Sigmoid colon (tissue), 7 donors: ENCODE results near the gene ATP5F1E. TPM values are rescaled to one million over a fixed set of nuclear protein-coding genes. Genes with fewer than 3 reads are reported as not detected.

Source experiments
- DNase-seq: peaks from one replicate; pipeline ENCODE4 v3.0.0-alpha.2; 2019
- H3K27ac ChIP-seq, 4 donors: fragments of 200-600 bp; sonication (generic); one replicate each; pipeline ENCODE4 v1.5.1; 2016 to 2019; ENCODE audit warnings: mild to moderate bottlenecking in 1 of 4
- H3K27me3 ChIP-seq, 3 donors: fragments of 200-600 bp; sonication (generic); one replicate each; pipeline ENCODE4 v1.5.1; 2019; ENCODE audit warnings: mild to moderate bottlenecking in 1 of 3
- H3K36me3 ChIP-seq, 4 donors: fragments of 200-600 bp; sonication (generic); one replicate each; pipeline ENCODE4 v1.5.1; 2016 to 2019
- H3K4me1 ChIP-seq, 4 donors: fragments of 200-600 bp; sonication (generic); one replicate each; pipeline ENCODE4 v1.5.1; 2017 to 2019
- H3K4me3 ChIP-seq, 4 donors: fragments of 200-600 bp; sonication (generic); one replicate each; pipeline ENCODE4 v1.5.1; 2017 to 2019; ENCODE audit warnings: mild to moderate bottlenecking in 2 of 4, moderate library complexity in 1 of 4
- H3K9me3 ChIP-seq, 4 donors: fragments of 200-600 bp in 3 of 4; sonication (generic) in 3 of 4; one replicate each; pipeline versions ENCODE4 v1.5.1 to v1.6.1; 2013 to 2019
- CTCF ChIP-seq, 4 experiments: fragments of 450-650 bp in 3 of 4; fragments of 200-600 bp in 1 of 4; IDR thresholded peaks; one replicate each; pipeline ENCODE4 v1.5.1; 2016 to 2019; ENCODE audit warnings: antibody characterized with exemption in 4 of 4, mild to moderate bottlenecking in 3 of 4, moderate library complexity in 2 of 4
- EP300 ChIP-seq, 4 donors: sonication (generic); formaldehyde crosslinking; IDR thresholded peaks; one replicate each; pipeline ENCODE4 v1.6.1; 2017; ENCODE audit warnings: antibody characterized with exemption in 4 of 4
- POLR2A ChIP-seq, 2 donors: fragments of 450-650 bp; IDR thresholded peaks; one replicate each; pipeline ENCODE4 v1.6.1; 2016; ENCODE audit warnings: antibody characterized with exemption in 2 of 2, mild to moderate bottlenecking in 2 of 2, moderate library complexity in 2 of 2
- POLR2AphosphoS5 ChIP-seq, 4 donors: sonication (generic); formaldehyde crosslinking; IDR thresholded peaks; one replicate each; pipeline ENCODE4 v1.6.1; 2017; ENCODE audit warnings: antibody characterized with exemption in 4 of 4
- WGBS, 2 donors: extraction: QIAGEN DNeasy Blood & Tissue Kit; methylation state at CpG; one replicate each; pipeline ENCODE4 v1.1.7; 2013; 5-methylcytosine and 5-hydroxymethylcytosine counted together
- intact Hi-C: fragments of 100-400 bp; cut with DNase I; formaldehyde crosslinking; loops from one replicate; pipeline ENCODE4 v1.15.1; 2023
- polyA plus RNA-seq, 3 donors: library from polyadenylated mRNA; stranded (reverse); fragments of 200-250 nt; gene quantifications; one replicate each; pipeline ENCODE4 v1.2.3, GENCODE V29; 2013
- total RNA-seq, 4 donors: library from RNA; depleted of rRNA; stranded (reverse); fragments of >200 nt; gene quantifications; one replicate each; pipeline ENCODE4 v1.1.0, GENCODE V29; 2016
- donor health status: healthy with polysubstance abuse.
- donor health status: Bipolar disorder and iron deficiency.
- donor health status: healthy.

ATP5F1E gene
- total and polyA plus RNA-seq, 7 donors = 28.5 to 110 (median 57.4) TPM

- H3K9me3 ChIP-seq = no peaks in the 10 kb centered on the region
- no peaks in the 10 kb centered on the region for H3K4me1 ChIP-seq
- no peaks in the 10 kb centered on the region for H3K36me3 ChIP-seq
- DNase-seq = no peak
- WGBS, 2 donors = 73 to 78% methylated on average over 4 of the region's 4 CpGs
- H3K27ac ChIP-seq = no peak overlapping the region
- H3K4me3 ChIP-seq = no peak overlapping the region
- no peak for TF ChIP-seq CTCF (IDR thresholded peaks at IDR 0.05)
- no peak for TF ChIP-seq POLR2AphosphoS5 (IDR thresholded peaks at IDR 0.05)
- no peak for TF ChIP-seq EP300 (IDR thresholded peaks at IDR 0.05)
- TF ChIP-seq POLR2A (IDR thresholded peaks at IDR 0.05) = no peak
- peaks cover 0 to 10% (median 0%) of the 10 kb centered on the region in 3 donors for H3K27me3 ChIP-seq
- intact Hi-C loops = no loop called here
These were observed 43.9 kb upstream of the ATP5F1E start for GRCh38 chr20:59075934-59076508.

GRCh38 chr20:59074456-59074855, 42.3 kb upstream of the ATP5F1E start:
- H3K4me1 ChIP-seq = no peaks in the 10 kb centered on the region
- DNase-seq = no peak
- peaks cover 0 to 10% (median 0%) of the 10 kb centered on the region in 3 donors for H3K27me3 ChIP-seq
- 35 to 73% methylated on average over 3 of the region's 3 CpGs for WGBS, 2 donors
- intact Hi-C loops = no loop called here
- TF ChIP-seq EP300 (IDR thresholded peaks at IDR 0.05) (no peak), POLR2AphosphoS5 (IDR thresholded peaks at IDR 0.05) (no peak), POLR2A (IDR thresholded peaks at IDR 0.05) (no peak), CTCF (IDR thresholded peaks at IDR 0.05) (no peak)
- no peak overlapping the region for H3K4me3 ChIP-seq
- H3K27ac ChIP-seq = no peak overlapping the region
- H3K9me3 ChIP-seq = no peaks in the 10 kb centered on the region
- H3K36me3 ChIP-seq = no peaks in the 10 kb centered on the region

DNA sequence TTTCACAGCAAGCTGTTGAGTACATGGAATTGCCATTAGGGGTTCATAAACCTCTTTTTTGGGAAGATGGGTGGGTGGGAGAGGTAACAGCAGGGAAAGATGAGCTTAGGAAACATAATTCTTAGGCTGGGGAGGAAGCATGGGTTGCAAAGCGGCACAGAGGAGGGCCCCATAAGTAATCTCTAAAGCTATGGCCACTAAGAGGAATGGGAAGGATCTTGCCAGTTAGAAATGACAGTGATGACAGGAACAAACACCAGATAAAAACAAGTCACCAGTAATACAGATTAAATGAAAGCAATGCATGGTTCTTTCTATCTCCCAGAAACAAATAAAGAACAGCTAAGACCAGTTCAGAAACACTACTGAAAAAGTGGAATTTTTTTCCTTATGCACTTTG, 41.4 kb upstream of the ATP5F1E start:
- no peak overlapping the region for H3K4me3 ChIP-seq
- H3K9me3 ChIP-seq = no peaks in the 10 kb centered on the region
- no peaks in the 10 kb centered on the region for H3K36me3 ChIP-seq
- H3K4me1 ChIP-seq = no peaks in the 10 kb centered on the region
- no peak for DNase-seq
- no peak for TF ChIP-seq CTCF (IDR thresholded peaks at IDR 0.05)
- TF ChIP-seq POLR2A (IDR thresholded peaks at IDR 0.05) = no peak
- no peak for TF ChIP-seq EP300 (IDR thresholded peaks at IDR 0.05)
- no peak for TF ChIP-seq POLR2AphosphoS5 (IDR thresholded peaks at IDR 0.05)
- peaks cover 0 to 10% (median 0%) of the 10 kb centered on the region in 3 donors for H3K27me3 ChIP-seq
- H3K27ac ChIP-seq = no peak overlapping the region
- 85 to 90% methylated on average over 1 of the region's 1 CpG for WGBS, 2 donors
- intact Hi-C loops = no loop called here

- Histone ChIP-seq H3K4me3 (no peak overlapping the region), H3K9me3 (no peaks in the 10 kb centered on the region), H3K27me3 (peaks cover 0 to 4% (median 0%) of the 10 kb centered on the region in 3 donors), H3K4me1 (no peaks in the 10 kb centered on the region), H3K36me3 (no peaks in the 10 kb centered on the region), H3K27ac (no peak overlapping the region)
- 78 to 86% methylated on average over 1 of the region's 1 CpG for WGBS, 2 donors
- DNase-seq = no peak
- TF ChIP-seq EP300 (IDR thresholded peaks at IDR 0.05) (no peak), POLR2AphosphoS5 (IDR thresholded peaks at IDR 0.05) (no peak), POLR2A (IDR thresholded peaks at IDR 0.05) (no peak), CTCF (IDR thresholded peaks at IDR 0.05) (no peak)
- intact Hi-C loops = no loop called here
These were observed 39.1 kb upstream of the ATP5F1E start for GRCh38 chr20:59071216-59071615.

DNA sequence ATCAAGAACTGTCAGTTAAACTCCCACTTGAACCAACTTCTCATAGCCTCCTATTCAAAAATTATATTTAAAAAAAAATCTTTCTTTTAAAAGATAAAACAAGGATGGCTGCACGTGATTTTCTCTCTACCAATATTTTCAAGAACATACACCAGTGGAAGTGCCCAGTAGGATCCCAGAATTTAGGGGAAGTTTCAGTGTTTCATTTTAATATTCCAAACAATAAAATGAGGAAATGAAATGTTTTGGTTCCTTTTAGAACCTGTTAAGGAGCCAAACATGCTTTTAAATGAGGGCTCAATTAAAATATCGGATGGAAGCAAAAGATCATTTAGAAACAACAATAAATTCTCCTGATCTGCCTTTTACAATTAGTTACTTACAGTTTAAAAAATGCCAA, 36.9 kb upstream of the ATP5F1E start:
- Histone ChIP-seq H3K9me3 (no peaks in the 10 kb centered on the region), H3K27ac (no peak overlapping the region), H3K27me3 (no peaks in the 10 kb centered on the region), H3K4me1 (peaks cover 0 to 6% (median 3%) of the 10 kb centered on the region in 4 donors), H3K36me3 (no peaks in the 10 kb centered on the region), H3K4me3 (no peak overlapping the region)
- intact Hi-C loops = no loop called here
- no peak for DNase-seq
- TF ChIP-seq POLR2AphosphoS5 (IDR thresholded peaks at IDR 0.05) = no peak
- TF ChIP-seq POLR2A (IDR thresholded peaks at IDR 0.05) = no peak
- no peak for TF ChIP-seq EP300 (IDR thresholded peaks at IDR 0.05)
- no peak for TF ChIP-seq CTCF (IDR thresholded peaks at IDR 0.05)
- WGBS, 2 donors = 34 to 73% methylated on average over 2 of the region's 2 CpGs
